ENCODE data around the gene FSIP1.

DNA sequence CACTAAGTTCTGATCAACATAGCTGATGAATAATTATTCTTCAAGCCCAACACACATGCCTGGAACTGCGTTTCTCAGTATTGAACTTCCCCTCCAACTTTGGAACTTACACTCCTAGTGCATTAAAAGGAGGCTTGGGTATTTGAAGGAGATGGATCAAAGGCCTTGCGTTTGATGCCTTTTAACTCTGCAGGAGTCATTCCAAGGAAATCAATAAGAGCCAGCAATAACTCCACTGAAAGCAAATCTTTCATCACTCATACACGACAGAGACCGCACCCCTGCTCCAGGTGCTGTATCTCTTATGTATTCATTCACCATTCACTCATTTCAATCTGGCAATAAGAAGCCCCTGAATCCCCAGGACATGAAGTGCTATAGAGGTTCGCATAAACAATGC lies 14.0 kb upstream of the FSIP1 start:
- TF ChIP-seq, protein P1, sequence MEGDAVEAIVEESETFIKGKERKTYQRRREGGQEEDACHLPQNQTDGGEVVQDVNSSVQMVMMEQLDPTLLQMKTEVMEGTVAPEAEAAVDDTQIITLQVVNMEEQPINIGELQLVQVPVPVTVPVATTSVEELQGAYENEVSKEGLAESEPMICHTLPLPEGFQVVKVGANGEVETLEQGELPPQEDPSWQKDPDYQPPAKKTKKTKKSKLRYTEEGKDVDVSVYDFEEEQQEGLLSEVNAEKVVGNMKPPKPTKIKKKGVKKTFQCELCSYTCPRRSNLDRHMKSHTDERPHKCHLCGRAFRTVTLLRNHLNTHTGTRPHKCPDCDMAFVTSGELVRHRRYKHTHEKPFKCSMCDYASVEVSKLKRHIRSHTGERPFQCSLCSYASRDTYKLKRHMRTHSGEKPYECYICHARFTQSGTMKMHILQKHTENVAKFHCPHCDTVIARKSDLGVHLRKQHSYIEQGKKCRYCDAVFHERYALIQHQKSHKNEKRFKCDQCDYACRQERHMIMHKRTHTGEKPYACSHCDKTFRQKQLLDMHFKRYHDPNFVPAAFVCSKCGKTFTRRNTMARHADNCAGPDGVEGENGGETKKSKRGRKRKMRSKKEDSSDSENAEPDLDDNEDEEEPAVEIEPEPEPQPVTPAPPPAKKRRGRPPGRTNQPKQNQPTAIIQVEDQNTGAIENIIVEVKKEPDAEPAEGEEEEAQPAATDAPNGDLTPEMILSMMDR (IDR thresholded peaks at IDR 0.05), result no peak
- TF ChIP-seq POLR2AphosphoS5 (IDR thresholded peaks at IDR 0.05) (no peak), EP300 (IDR thresholded peaks at IDR 0.05) (no peak), POLR2A (IDR thresholded peaks at IDR 0.05) (no peak)

All from gastroesophageal sphincter (tissue), 3 donors.